HG02610 (cell line): ENCODE data around the gene RIPK3.
A peak's percentile ranks its signal among the peaks of the same experiment; 100 is the strongest.

Experiments used
- ATAC-seq: cut with Tn5 transposase; IDR thresholded peaks from one replicate; pipeline ENCODE4 v1.9.1; 2021; ENCODE audit warnings: mild to moderate bottlenecking, moderate library complexity; ENCODE audit not compliant: unreplicated experiment

The RIPK3 gene

DNA sequence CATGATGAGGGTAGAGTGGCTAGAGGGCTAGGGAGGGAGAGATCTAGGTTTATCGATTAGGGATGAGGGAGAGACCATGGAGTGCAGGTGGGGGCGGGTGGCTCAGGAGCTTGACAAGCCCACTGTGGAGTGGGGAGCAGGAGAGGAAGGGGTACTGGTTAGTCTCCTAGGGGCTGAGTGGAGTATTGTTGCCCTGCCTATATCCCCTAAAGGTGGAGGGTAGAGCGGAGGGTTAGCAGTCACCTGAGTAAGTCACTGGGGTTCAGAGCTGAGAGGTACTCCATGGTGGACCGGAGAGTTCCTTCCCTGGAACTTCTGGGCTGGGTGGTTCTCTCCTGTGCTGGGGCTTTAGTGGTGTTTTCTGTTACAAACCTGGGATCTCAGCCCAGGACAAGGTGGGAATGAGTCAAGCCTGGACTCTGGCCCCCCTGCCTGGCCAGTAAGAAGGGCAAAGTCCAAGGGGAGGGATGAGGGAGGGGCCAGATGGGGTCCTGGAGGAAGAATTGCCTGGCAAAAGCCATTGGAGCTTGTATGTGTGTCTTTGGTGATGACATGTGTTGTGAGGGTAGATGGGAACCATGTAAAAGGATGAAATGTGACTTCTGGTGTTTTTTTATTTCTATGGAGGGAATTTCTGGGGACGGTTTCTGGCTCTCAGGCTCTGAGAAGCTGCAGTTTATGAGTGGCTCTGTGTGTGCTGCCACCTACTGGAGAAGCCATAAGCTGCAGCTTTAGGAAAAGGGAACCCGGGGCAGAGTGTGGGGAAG is 32.0 kb downstream of the RIPK3 start, which contains the start of gene CIDEB:
Gene CIDEB, minus strand, starts transcription at position 403 of the 767 bp plus-strand sequence. Its CDS starts 119 bp downstream, at position 284.
- peak; percentile 29 for ATAC-seq

DNA sequence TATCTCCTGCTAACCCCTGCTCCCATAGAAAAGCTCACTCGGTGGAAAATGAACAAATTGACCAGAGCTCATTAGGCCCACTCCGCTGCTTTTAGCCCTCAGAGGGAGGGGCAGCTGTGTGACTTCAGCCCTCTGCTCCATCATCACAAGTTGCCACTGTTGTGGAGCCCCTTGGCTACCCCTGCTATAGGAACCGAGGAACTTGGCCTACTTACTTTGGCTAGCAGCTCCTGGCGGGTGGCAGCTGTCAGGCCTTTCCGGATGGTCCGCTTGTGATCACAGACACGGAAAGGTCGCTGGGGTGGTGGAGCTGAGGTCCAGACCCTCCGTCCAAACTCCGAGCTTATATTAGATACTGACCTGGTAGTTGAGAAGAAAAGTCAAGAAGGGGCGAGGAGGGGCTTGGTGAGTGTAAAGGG is 32.6 kb downstream of the RIPK3 start:
- no peak for ATAC-seq

DNA sequence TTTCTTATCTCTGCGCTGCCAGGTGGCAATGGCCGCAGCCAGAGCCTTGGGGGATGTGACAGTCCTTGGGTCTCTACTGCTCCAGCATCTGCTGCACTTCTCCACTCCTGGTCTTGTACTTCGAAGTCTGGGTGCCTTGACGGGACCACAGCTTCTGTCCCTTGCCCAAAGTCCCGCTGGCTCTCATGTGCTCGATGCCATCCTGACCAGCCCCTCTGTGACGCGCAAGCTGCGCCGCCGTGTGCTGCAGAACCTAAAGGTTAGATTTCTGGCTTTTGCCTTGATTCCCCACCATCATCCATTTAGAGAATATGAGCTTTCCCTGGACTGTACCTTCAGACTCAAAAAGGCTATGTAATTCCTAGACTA is 35.8 kb downstream of the RIPK3 start:
- no peak for ATAC-seq

GRCh38 chr14:24300326-24300980 is 39.3 kb downstream of the RIPK3 start:
- ATAC-seq: no peak

GRCh38 chr14:24299255-24300191 is 40.3 kb downstream of the RIPK3 start, which contains the start of the genes DHRS1 and NOP9:
DHRS1 (minus strand) TSS chr14:24299780; CDS start chr14:24299106, 674 bp downstream.
NOP9 (plus strand) TSS chr14:24299850; CDS start chr14:24299955, 105 bp downstream.
- ATAC-seq: peak; percentile 52

- ATAC-seq: no peak
These were observed 40.9 kb downstream of the RIPK3 start for GRCh38 chr14:24298892-24299254.

- ATAC-seq: peak; percentile 48
These were observed 42.4 kb downstream of the RIPK3 start for GRCh38 chr14:24297190-24297964.

DNA sequence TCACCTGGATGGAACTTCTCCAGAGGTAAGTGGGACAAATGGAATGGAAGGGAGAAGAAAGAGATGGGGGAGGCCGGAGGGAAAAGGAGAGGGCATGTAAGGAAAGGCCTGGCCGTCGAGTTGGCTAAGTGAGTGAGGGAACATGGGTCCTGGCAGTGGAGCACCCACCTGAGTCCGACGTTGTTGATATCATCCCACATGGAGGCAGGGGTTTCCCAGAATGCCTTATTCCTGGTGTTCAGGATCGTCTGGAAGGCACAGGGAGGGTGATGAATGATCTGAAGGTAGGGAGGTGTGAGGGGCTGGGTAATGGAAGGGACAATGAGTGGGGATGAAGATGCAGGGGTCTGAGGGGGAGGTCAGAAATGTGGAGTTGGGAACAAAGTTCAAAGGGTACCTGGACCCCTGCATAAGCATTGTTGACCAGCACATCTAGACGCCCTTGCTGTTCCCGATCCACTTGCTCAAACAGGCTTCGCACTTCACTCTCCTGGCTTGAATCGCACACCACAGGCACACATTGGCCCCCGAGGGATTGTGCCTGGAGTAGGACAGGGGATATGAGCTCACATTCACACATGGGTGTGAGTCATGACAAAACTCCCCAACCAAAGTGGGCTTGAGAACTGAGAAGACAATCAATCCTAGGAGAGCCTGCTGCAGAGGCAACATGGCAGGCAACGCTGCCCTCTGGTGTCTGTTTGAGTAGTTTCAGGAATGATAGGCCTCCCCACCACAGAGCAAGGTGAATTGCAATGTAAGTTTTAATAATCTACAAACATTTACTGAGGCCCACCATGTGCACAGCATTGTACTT is 43.2 kb downstream of the RIPK3 start:
- peak; percentile 72 for ATAC-seq

DNA sequence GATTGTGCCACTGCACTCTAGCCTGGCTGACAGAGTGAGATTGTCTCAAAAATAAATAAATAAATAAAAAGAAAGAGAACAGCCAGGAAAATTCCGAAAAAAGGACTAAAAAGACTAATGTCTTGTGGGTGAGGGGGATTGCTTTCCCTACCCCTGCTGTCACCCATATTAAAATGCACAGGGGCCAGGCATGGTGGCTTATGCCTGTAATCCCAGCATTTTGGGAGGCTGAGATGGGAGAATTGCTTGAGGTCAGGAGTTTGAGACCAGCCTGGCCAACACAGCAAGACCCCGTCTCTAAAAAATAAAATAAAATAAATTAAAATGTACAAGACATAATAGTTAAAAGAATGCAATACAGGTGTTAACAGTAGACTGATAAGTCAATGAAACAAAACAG is 46.3 kb downstream of the RIPK3 start:
- no peak for ATAC-seq

GRCh38 chr14:24292118-24292807 is 47.5 kb downstream of the RIPK3 start:
- ATAC-seq: no peak

GRCh38 chr14:24291446-24292117 is 48.2 kb downstream of the RIPK3 start:
- no peak for ATAC-seq

DNA sequence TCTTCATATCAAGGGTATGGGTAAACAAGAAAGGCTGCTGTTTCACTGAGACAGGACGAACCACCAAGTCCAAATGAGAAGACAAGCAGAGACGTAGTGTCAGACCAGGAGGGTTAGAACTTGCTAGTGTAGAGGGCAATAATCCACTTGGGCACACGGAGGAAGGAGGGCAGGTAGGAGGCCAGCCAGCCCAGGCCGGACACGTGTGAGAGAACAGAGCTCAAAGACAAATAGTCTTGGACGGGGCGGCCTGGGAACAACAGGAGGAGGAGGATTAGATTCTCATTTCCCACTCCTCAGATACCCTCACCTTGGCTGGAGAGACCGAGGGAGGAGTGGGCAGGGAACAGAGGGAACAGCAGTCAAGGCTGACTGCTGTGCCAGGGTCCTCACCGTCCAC is 49.0 kb downstream of the RIPK3 start:
- no peak for ATAC-seq

GRCh38 chr14:24289649-24290280 is 50.0 kb downstream of the RIPK3 start:
- ATAC-seq: peak; percentile 73

GRCh38 chr14:24286996-24287395 is 52.8 kb downstream of the RIPK3 start:
- no peak for ATAC-seq
